Measurements from ENCODE around the gene ARMH2. TPM values are rescaled to one million over a fixed set of nuclear protein-coding genes. Genes with fewer than 3 reads are reported as not detected.

The ARMH2 gene
- total RNA-seq, 1 experiment from 2014 or later, result not detected

- no peaks in the 10 kb centered on the region for H3K9me3 ChIP-seq (ENCODE audit: control insufficient read depth in 1 of 2, insufficient read depth in 1 of 2, low read depth in 1 of 2, low read length in 2 of 2)
- H3K9me2 ChIP-seq (ENCODE audit: insufficient read depth), result no peaks in the 10 kb centered on the region
- no peaks in the 10 kb centered on the region for H3K36me3 ChIP-seq (ENCODE audit: control insufficient read depth in 1 of 2, insufficient read depth in 2 of 2, low read length in 2 of 2)
- H3K79me2 ChIP-seq (ENCODE audit: insufficient read depth, low read length), result no peaks in the 10 kb centered on the region
- RAD21 ChIA-PET (ENCODE audit: low non-redundant PET in 1 of 2, low total read pairs in 2 of 2, uncharacterized antibody in 2 of 2, unreplicated experiment in 2 of 2), result no interaction called here
- H3K4me2 ChIP-seq (ENCODE audit: low read length), result no peak overlapping the region
- POLR2A ChIA-PET, result no interaction called here
- BruUV-seq (replicated peaks), result no TSS peak
- no peak for TF ChIP-seq FOSL1 (IDR thresholded peaks at IDR 0.05; ENCODE audit: low read depth)
- TF ChIP-seq ZNF274 (IDR thresholded peaks at IDR 0.05; ENCODE audit: low read depth, low read length), result no peak
- no peak for TF ChIP-seq CBX3 (IDR thresholded peaks at IDR 0.05; ENCODE audit: low read depth)
- TF ChIP-seq CEBPB (IDR thresholded peaks at IDR 0.05; ENCODE audit: low read depth), result no peak
- no peak for TF ChIP-seq SRF (IDR thresholded peaks at IDR 0.05; ENCODE audit: low read depth)
- no peak for TF ChIP-seq JUND (IDR thresholded peaks at IDR 0.05)
- TF ChIP-seq EGR1 (IDR thresholded peaks at IDR 0.05; ENCODE audit: low read depth), result no peak
- TF ChIP-seq SIN3A (IDR thresholded peaks at IDR 0.05; ENCODE audit: low read depth), result no peak
- TF ChIP-seq RAD21 (IDR thresholded peaks at IDR 0.05; ENCODE audit: low read depth), result no peak
- TF ChIP-seq REST (IDR thresholded peaks at IDR 0.05; ENCODE audit: low read depth), result no peak
- TF ChIP-seq SP1 (IDR thresholded peaks at IDR 0.05; ENCODE audit: low read depth), result no peak
- TF ChIP-seq, protein P1, sequence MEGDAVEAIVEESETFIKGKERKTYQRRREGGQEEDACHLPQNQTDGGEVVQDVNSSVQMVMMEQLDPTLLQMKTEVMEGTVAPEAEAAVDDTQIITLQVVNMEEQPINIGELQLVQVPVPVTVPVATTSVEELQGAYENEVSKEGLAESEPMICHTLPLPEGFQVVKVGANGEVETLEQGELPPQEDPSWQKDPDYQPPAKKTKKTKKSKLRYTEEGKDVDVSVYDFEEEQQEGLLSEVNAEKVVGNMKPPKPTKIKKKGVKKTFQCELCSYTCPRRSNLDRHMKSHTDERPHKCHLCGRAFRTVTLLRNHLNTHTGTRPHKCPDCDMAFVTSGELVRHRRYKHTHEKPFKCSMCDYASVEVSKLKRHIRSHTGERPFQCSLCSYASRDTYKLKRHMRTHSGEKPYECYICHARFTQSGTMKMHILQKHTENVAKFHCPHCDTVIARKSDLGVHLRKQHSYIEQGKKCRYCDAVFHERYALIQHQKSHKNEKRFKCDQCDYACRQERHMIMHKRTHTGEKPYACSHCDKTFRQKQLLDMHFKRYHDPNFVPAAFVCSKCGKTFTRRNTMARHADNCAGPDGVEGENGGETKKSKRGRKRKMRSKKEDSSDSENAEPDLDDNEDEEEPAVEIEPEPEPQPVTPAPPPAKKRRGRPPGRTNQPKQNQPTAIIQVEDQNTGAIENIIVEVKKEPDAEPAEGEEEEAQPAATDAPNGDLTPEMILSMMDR (IDR thresholded peaks at IDR 0.05 in 2 of 3, conservative IDR thresholded peaks at IDR 0.05 in 1 of 3; ENCODE audit: borderline replicate concordance in 1 of 3, insufficient read depth in 1 of 3, low read depth in 2 of 3, low read length in 2 of 3), result no peak
- no peak for TF ChIP-seq ELF1 (IDR thresholded peaks at IDR 0.05; ENCODE audit: borderline replicate concordance, low read depth)
- no peak for TF ChIP-seq POLR2A (IDR thresholded peaks at IDR 0.05; ENCODE audit: borderline replicate concordance, extremely low read depth, insufficient read depth, insufficient read length)
- TF ChIP-seq POLR2AphosphoS5 (IDR thresholded peaks at IDR 0.05; ENCODE audit: low read depth, low read length), result no peak
- no peak for TF ChIP-seq EZH2phosphoT487 (IDR thresholded peaks at IDR 0.05; ENCODE audit: borderline replicate concordance)
- no peak overlapping the region for H3K4me3 ChIP-seq (replicated peaks in 1 of 2; ENCODE audit: low read depth in 1 of 2, low read length in 2 of 2)
- no peak overlapping the region for H3K27ac ChIP-seq (ENCODE audit: low read depth, low read length)
- no peak overlapping the region for H3K9ac ChIP-seq (ENCODE audit: low read length)
- no peak overlapping the region for H2AFZ ChIP-seq (ENCODE audit: low read depth, low read length, poor library complexity, severe bottlenecking)
- ATAC-seq (no peak), DNase-seq (ENCODE audit: low read depth, low spot score) (no peak)
- intact Hi-C loops (cut with micrococcal nuclease), result no loop called here
- no peaks in the 10 kb centered on the region for H3K27me3 ChIP-seq (ENCODE audit: insufficient read depth, low read length)
- no peaks in the 10 kb centered on the region for H3K4me1 ChIP-seq (ENCODE audit: control insufficient read depth in 1 of 2, insufficient read depth in 2 of 2, low read length in 2 of 2)
- no peaks in the 10 kb centered on the region for H4K20me1 ChIP-seq (ENCODE audit: insufficient read depth)
- CTCF ChIA-PET, result no interaction called here
Measured at GRCh38 chr6:24831771-24832716, 33.3 kb upstream of the ARMH2 start.

Measured in HCT116 (cell line).